HG02759 (cell line): ENCODE measurements around the gene GLIS2.

Experiments
- ATAC-seq: cut with Tn5 transposase; IDR thresholded peaks from one replicate; pipeline ENCODE4 v1.9.1; 2021; ENCODE audit warnings: mild to moderate bottlenecking, moderate library complexity; ENCODE audit not compliant: unreplicated experiment

Gene GLIS2

GRCh38 chr16:4381072-4381934, 65.4 kb downstream of the GLIS2 start:
- no peak for ATAC-seq

DNA sequence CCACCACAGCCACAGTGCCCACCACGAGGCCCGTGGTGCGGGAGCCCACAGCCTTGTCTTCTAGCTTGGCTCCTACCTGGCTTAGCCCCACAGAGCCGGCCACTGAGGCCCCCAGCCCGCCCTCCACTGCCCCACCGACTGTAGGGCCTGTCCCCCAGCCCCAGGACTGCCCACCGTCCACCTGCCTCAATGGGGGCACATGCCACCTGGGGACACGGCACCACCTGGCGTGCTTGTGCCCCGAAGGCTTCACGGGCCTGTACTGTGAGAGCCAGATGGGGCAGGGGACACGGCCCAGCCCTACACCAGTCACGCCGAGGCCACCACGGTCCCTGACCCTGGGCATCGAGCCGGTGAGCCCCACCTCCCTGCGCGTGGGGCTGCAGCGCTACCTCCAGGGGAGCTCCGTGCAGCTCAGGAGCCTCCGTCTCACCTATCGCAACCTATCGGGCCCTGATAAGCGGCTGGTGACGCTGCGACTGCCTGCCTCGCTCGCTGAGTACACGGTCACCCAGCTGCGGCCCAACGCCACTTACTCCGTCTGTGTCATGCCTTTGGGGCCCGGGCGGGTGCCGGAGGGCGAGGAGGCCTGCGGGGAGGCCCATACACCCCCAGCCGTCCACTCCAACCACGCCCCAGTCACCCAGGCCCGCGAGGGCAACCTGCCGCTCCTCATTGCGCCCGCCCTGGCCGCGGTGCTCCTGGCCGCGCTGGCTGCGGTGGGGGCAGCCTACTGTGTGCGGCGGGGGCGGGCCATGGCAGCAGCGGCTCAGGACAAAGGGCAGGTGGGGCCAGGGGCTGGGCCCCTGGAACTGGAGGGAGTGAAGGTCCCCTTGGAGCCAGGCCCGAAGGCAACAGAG, 66.3 kb downstream of the GLIS2 start:
- ATAC-seq, result no peak

DNA sequence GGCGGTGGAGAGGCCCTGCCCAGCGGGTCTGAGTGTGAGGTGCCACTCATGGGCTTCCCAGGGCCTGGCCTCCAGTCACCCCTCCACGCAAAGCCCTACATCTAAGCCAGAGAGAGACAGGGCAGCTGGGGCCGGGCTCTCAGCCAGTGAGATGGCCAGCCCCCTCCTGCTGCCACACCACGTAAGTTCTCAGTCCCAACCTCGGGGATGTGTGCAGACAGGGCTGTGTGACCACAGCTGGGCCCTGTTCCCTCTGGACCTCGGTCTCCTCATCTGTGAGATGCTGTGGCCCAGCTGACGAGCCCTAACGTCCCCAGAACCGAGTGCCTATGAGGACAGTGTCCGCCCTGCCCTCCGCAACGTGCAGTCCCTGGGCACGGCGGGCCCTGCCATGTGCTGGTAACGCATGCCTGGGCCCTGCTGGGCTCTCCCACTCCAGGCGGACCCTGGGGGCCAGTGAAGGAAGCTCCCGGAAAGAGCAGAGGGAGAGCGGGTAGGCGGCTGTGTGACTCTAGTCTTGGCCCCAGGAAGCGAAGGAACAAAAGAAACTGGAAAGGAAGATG, 67.0 kb downstream of the GLIS2 start:
- ATAC-seq, result no peak

GRCh38 chr16:4383591-4384444, 68.0 kb downstream of the GLIS2 start:
- no peak for ATAC-seq

DNA sequence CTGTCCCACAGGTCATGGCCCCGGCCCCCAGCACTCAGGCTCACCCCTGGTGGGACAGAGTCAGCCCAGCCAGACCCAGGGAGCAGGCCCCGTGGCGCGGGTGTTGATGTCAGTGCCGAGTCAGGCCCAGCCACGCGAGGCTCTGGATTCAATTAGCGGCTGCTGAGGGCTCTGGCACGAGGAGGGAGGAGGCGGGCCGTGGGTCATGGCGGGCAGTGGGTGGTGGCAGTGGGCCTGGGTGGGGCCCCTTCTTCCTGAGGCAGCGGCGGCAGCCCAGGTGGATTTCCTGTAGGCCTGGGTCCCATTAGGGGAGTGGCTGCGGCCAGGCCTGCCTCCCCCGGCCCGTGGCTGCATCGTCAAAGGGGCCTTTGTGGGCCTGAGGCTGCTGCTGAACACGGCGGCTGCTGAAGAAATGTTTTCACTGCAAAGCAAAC, 68.7 kb downstream of the GLIS2 start:
- ATAC-seq, result no peak

GRCh38 chr16:4385066-4385788, 69.4 kb downstream of the GLIS2 start:
- no peak for ATAC-seq

DNA sequence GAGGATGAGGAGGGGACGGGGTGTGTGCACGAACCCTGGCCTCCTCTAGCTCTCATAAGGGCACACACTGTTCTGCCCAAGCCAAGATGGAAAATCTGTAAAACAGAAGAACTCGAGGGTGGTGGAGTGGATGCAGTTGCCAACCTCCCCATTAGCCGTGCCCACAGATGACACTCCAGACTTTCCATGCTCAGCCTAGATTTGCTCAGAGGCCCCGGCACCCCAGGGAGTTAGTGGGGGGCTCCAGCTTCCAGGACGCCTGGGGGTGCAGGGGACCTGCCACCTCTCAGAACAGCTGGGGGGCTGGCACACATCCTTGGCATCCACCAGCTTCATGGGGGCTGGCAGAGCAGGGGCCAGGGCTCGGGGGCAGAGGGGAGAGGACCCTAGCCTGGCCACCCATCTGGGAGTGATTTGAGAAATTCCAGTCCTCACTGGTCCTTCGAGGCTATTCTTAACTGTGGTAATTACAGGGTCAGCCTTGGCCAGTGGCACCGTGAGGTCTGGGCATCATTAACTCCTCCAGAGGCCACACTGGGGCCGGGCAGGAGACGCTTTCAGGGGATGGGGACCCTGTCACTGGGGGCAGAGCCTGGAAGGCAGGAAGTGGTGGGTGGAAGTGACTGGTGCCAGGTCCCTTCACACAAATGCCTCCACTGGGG, 70.1 kb downstream of the GLIS2 start:
- ATAC-seq, result no peak

- no peak for ATAC-seq
These were observed 70.6 kb downstream of the GLIS2 start for GRCh38 chr16:4386451-4386805.

GRCh38 chr16:4386951-4387565, 71.2 kb downstream of the GLIS2 start:
- no peak for ATAC-seq

DNA sequence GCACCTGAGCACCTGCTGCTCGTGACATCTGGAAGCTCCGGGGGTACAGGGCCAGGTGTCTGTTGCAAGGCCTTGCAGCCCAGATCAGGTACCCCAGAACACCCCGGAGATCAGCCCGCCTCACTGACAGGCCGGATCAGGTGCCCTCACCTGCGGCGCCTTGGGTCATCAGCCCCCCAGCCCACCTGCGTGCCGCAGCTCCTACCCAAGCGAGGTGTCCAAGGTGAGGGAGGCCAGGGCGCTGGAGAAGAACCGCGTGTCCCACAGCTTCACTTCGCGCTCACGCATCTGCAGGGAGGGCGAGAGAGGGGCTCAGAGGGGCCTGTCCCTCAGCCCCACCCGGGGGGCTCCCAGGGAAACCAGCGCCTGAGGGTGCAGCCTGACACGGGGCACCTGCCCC, 71.9 kb downstream of the GLIS2 start:
- ATAC-seq, result no peak

GRCh38 chr16:4388271-4389021, 72.6 kb downstream of the GLIS2 start:
- no peak for ATAC-seq
